Stimulated activated naive B cell treated with anti-CD40 and anti-IgM and Interleukin-4, amounts not matched to agents 10 μg/mL and 1 μg/mL and 100 μg/mL, for 72 hours (primary cell): ENCODE data around the gene ERH.

ENCODE experiments used
- ATAC-seq, 2 donors: fragments of 150-1000 bp; cut with Tn5 transposase; replicated peaks; 2 replicates each; pipeline ENCODE4 v1.10.0; 2021; ENCODE audit warnings: moderate library complexity in 1 of 2
- DNase-seq: peaks from one replicate; pipeline ENCODE4 v3.0.0; 2021
- H3K27ac Mint-ChIP-seq: one replicate; pipeline ENCODE4 v1.8.0; 2022; ENCODE audit warnings: mild to moderate bottlenecking, mixed read lengths
- H3K27me3 Mint-ChIP-seq, 2 donors: one replicate each; pipeline ENCODE4 v1.8.0; 2022; ENCODE audit warnings: mixed read lengths in 2 of 2
- H3K36me3 Mint-ChIP-seq, 2 donors: one replicate each; pipeline ENCODE4 v1.8.0; 2022; ENCODE audit warnings: mixed read lengths in 2 of 2, mild to moderate bottlenecking in 1 of 2
- H3K4me1 Mint-ChIP-seq, 2 donors: one replicate each; pipeline ENCODE4 v1.8.0; 2022; ENCODE audit warnings: mixed read lengths in 2 of 2, mild to moderate bottlenecking in 1 of 2
- H3K4me3 Mint-ChIP-seq, 2 donors: one replicate each; pipeline ENCODE4 v1.8.0; 2022; ENCODE audit warnings: mild to moderate bottlenecking in 2 of 2, mixed read lengths in 2 of 2, moderate library complexity in 1 of 2
- H3K9me3 Mint-ChIP-seq, 2 donors: one replicate each; pipeline ENCODE4 v1.8.0; 2022; ENCODE audit warnings: mixed read lengths in 2 of 2, mild to moderate bottlenecking in 1 of 2

The ERH gene

GRCh38 chr14:69342928-69343525 lies 55.1 kb downstream of the ERH start:
- no peak for ATAC-seq
- peaks cover 16 to 23% of the 10 kb centered on the region in 2 donors for H3K27me3 Mint-ChIP-seq

GRCh38 chr14:69339426-69339825 lies 58.7 kb downstream of the ERH start:
- no peak for ATAC-seq
- H3K27me3 Mint-ChIP-seq = peaks cover 23 to 26% of the 10 kb centered on the region in 2 donors
- H3K4me1 Mint-ChIP-seq = peaks cover 3 to 6% of the 10 kb centered on the region in 2 donors
- no peaks in the 10 kb centered on the region for H3K9me3 Mint-ChIP-seq
- no peak for DNase-seq
- H3K27ac Mint-ChIP-seq = no peak overlapping the region
- H3K4me3 Mint-ChIP-seq = no peak overlapping the region
- H3K36me3 Mint-ChIP-seq = no peaks in the 10 kb centered on the region

More at GRCh38 chr14:69342928-69343525, 55.1 kb downstream of the ERH start:
- no peaks in the 10 kb centered on the region for H3K9me3 Mint-ChIP-seq
- DNase-seq = no peak
- H3K36me3 Mint-ChIP-seq = no peaks in the 10 kb centered on the region
- no peak overlapping the region for H3K27ac Mint-ChIP-seq
- H3K4me1 Mint-ChIP-seq = no peaks in the 10 kb centered on the region
- no peak overlapping the region for H3K4me3 Mint-ChIP-seq

- no peak for DNase-seq
- no peak overlapping the region for H3K4me3 Mint-ChIP-seq
- ATAC-seq = no peak
- H3K27ac Mint-ChIP-seq = no peak overlapping the region
- peaks cover 3 to 6% of the 10 kb centered on the region in 2 donors for H3K4me1 Mint-ChIP-seq
- no peaks in the 10 kb centered on the region for H3K9me3 Mint-ChIP-seq
- H3K27me3 Mint-ChIP-seq = peaks cover 28 to 32% of the 10 kb centered on the region in 2 donors
- no peaks in the 10 kb centered on the region for H3K36me3 Mint-ChIP-seq
Observed at GRCh38 chr14:69337984-69338383, 60.1 kb downstream of the ERH start.

GRCh38 chr14:69335371-69335771 lies 62.7 kb downstream of the ERH start:
- Mint-ChIP-seq H3K27me3 (peaks cover 17 to 20% of the 10 kb centered on the region in 2 donors), H3K27ac (no peak overlapping the region), H3K36me3 (no peaks in the 10 kb centered on the region), H3K4me3 (no peak overlapping the region), H3K4me1 (peaks cover 3 to 6% of the 10 kb centered on the region in 2 donors), H3K9me3 (no peaks in the 10 kb centered on the region)
- ATAC-seq = no peak
- no peak for DNase-seq

GRCh38 chr14:69334576-69334975 lies 63.5 kb downstream of the ERH start:
- DNase-seq (no peak), ATAC-seq (no peak)
- Mint-ChIP-seq H3K9me3 (no peaks in the 10 kb centered on the region), H3K36me3 (no peaks in the 10 kb centered on the region), H3K4me3 (no peak overlapping the region), H3K4me1 (peaks cover 3 to 6% of the 10 kb centered on the region in 2 donors), H3K27ac (no peak overlapping the region), H3K27me3 (peaks cover 15 to 20% of the 10 kb centered on the region in 2 donors)

- H3K4me3 Mint-ChIP-seq = no peak overlapping the region
- H3K4me1 Mint-ChIP-seq = peaks cover 3 to 6% of the 10 kb centered on the region in 2 donors
- H3K9me3 Mint-ChIP-seq = no peaks in the 10 kb centered on the region
- ATAC-seq = peak; percentile 23 to 27
- no peaks in the 10 kb centered on the region for H3K36me3 Mint-ChIP-seq
- no peak for DNase-seq
- no peak overlapping the region for H3K27ac Mint-ChIP-seq
- peaks cover 11 to 20% of the 10 kb centered on the region in 2 donors for H3K27me3 Mint-ChIP-seq
Observed at GRCh38 chr14:69333791-69334337, 64.2 kb downstream of the ERH start.

GRCh38 chr14:69332782-69333395 lies 65.2 kb downstream of the ERH start:
- Mint-ChIP-seq H3K4me1 (peaks cover 3 to 6% of the 10 kb centered on the region in 2 donors), H3K27ac (no peak overlapping the region), H3K9me3 (no peaks in the 10 kb centered on the region), H3K36me3 (no peaks in the 10 kb centered on the region), H3K27me3 (peaks cover 11 to 24% of the 10 kb centered on the region in 2 donors), H3K4me3 (no peak overlapping the region)
- DNase-seq = no peak
- no peak for ATAC-seq

- H3K4me3 Mint-ChIP-seq = no peak overlapping the region
- H3K36me3 Mint-ChIP-seq = no peaks in the 10 kb centered on the region
- DNase-seq (no peak), ATAC-seq (no peak)
- H3K9me3 Mint-ChIP-seq = no peaks in the 10 kb centered on the region
- no peak overlapping the region for H3K27ac Mint-ChIP-seq
- peaks cover under 1 to 1% of the 10 kb centered on the region in 2 donors for H3K4me1 Mint-ChIP-seq
- peaks cover 18% of the 10 kb centered on the region in 2 donors for H3K27me3 Mint-ChIP-seq
Observed at GRCh38 chr14:69331206-69331605, 66.9 kb downstream of the ERH start.
